ENCODE measurements around the gene IGFBP5.

IGFBP5 gene

GRCh38 chr2:216654528-216655052 is 40.8 kb downstream of the IGFBP5 start:
- H3K4me3 ChIP-seq (ENCODE audit: control insufficient read depth, low read depth, low read length) = no peak overlapping the region
- TF ChIP-seq CTCF (IDR thresholded peaks at IDR 0.05; ENCODE audit: control insufficient read depth, insufficient read depth, low read depth, low read length, missing control alignments) = no peak
- DNase-seq (ENCODE audit: low read depth) = no peak

- H3K4me3 ChIP-seq (ENCODE audit: control insufficient read depth, low read depth, low read length) = no peak overlapping the region
- TF ChIP-seq CTCF (IDR thresholded peaks at IDR 0.05; ENCODE audit: control insufficient read depth, insufficient read depth, low read depth, low read length, missing control alignments) = no peak
- DNase-seq (ENCODE audit: low read depth) = no peak
Observed at GRCh38 chr2:216653931-216654365, 41.4 kb downstream of the IGFBP5 start.

GRCh38 chr2:216653093-216653799 is 42.1 kb downstream of the IGFBP5 start:
- no peak overlapping the region for H3K4me3 ChIP-seq (ENCODE audit: control insufficient read depth, low read depth, low read length)
- no peak for DNase-seq (ENCODE audit: low read depth)
- no peak for TF ChIP-seq CTCF (IDR thresholded peaks at IDR 0.05; ENCODE audit: control insufficient read depth, insufficient read depth, low read depth, low read length, missing control alignments)

- no peak for TF ChIP-seq CTCF (IDR thresholded peaks at IDR 0.05; ENCODE audit: control insufficient read depth, insufficient read depth, low read depth, low read length, missing control alignments)
- no peak for DNase-seq (ENCODE audit: low read depth)
Observed at GRCh38 chr2:216652566-216652965, 42.8 kb downstream of the IGFBP5 start.

GRCh38 chr2:216651351-216651881 is 43.9 kb downstream of the IGFBP5 start:
- H3K4me3 ChIP-seq (ENCODE audit: control insufficient read depth, low read depth, low read length) = no peak overlapping the region
- no peak for TF ChIP-seq CTCF (IDR thresholded peaks at IDR 0.05; ENCODE audit: control insufficient read depth, insufficient read depth, low read depth, low read length, missing control alignments)
- DNase-seq (ENCODE audit: low read depth) = peak; percentile 64

More at GRCh38 chr2:216652566-216652965, 42.8 kb downstream of the IGFBP5 start:
- H3K4me3 ChIP-seq (ENCODE audit: control insufficient read depth, low read depth, low read length) = no peak overlapping the region

- no peak overlapping the region for H3K4me3 ChIP-seq (ENCODE audit: control insufficient read depth, low read depth, low read length)
- TF ChIP-seq CTCF (IDR thresholded peaks at IDR 0.05; ENCODE audit: control insufficient read depth, insufficient read depth, low read depth, low read length, missing control alignments) = no peak
- DNase-seq (ENCODE audit: low read depth) = no peak
Observed at GRCh38 chr2:216650626-216651257, 44.6 kb downstream of the IGFBP5 start.
